ENCODE data around the gene MR1.
"Not testable (repeated sequence)": the region's sequence is repeated elsewhere in the genome, so short reads cannot be mapped to it uniquely, and the experiment has no call there.

Gene MR1

DNA sequence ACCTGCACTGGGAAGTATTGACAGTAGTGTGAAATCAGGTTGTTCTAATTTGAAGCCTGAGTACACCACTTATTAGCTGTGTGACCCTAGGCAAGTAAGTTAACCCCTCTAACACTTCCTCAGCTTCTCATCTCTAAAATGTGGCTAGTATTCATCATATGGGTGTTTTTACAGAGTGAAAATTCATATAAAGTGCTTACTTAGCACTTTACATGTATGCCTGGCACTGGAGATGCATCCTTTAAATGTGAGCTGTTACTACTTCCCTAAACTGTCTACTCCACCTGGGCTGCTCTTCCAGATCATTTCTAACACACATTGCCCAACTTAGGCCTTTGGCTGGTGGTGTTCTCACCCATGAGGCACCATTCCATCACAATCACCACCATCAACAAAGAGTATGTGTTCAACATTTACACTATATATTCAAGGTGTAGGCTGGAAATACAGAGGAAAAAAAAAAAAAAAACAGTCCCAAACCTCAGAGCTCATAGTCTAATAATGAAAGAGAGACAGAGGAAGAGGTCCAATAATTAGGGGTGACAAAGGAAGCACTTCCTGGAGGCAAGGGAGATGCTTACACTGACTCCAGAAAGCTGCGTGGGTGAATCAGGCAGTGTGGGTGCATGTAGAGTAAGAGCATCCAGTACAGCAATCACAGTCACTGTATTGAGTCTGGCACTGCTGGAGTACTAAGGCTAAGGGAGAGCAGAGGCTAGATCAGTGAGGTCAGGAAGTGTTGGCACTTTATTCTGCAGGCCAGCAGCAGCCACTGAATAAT, 14.7 kb upstream of the MR1 start:
- intact Hi-C loops (cut with micrococcal nuclease): no loop called here
- H3K36me3 Mint-ChIP-seq (ENCODE audit: low read depth): peaks cover 35% of the 10 kb centered on the region
- peaks cover 34% of the 10 kb centered on the region for H3K4me1 Mint-ChIP-seq (ENCODE audit: low read depth)
- H3K4me3 Mint-ChIP-seq: no peak overlapping the region
- peak overlapping the region; percentile 27 for H3K27ac Mint-ChIP-seq
- H3K27me3 Mint-ChIP-seq: no peaks in the 10 kb centered on the region
- no peaks in the 10 kb centered on the region for H3K9me3 Mint-ChIP-seq

DNA sequence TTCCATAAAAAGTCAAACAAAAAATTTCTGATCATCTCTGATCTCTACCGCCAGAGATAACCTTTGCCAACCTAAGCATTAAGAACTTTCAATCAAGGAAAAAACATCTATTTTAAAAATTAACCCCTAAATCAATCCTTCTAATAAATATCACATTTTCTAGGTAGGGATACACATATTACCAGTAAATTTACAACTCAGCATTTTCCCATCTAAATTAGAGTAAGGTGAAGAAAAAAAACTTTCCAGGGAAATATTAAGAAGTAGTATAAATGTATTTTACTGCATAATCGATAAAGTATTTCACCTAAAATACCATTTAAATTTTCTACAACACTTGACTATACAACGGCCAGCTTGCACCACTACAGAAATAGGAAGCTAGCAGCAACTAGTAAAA, 12.6 kb upstream of the MR1 start:
- Mint-ChIP-seq H3K4me1 (ENCODE audit: low read depth) (peaks cover 34% of the 10 kb centered on the region), H3K4me3 (peak overlapping the region; percentile 94), H3K27me3 (no peaks in the 10 kb centered on the region), H3K27ac (peak overlapping the region; percentile 93), H3K9me3 (no peaks in the 10 kb centered on the region), H3K36me3 (ENCODE audit: low read depth) (peaks cover 35% of the 10 kb centered on the region)
- intact Hi-C loops (cut with micrococcal nuclease): no loop called here

DNA sequence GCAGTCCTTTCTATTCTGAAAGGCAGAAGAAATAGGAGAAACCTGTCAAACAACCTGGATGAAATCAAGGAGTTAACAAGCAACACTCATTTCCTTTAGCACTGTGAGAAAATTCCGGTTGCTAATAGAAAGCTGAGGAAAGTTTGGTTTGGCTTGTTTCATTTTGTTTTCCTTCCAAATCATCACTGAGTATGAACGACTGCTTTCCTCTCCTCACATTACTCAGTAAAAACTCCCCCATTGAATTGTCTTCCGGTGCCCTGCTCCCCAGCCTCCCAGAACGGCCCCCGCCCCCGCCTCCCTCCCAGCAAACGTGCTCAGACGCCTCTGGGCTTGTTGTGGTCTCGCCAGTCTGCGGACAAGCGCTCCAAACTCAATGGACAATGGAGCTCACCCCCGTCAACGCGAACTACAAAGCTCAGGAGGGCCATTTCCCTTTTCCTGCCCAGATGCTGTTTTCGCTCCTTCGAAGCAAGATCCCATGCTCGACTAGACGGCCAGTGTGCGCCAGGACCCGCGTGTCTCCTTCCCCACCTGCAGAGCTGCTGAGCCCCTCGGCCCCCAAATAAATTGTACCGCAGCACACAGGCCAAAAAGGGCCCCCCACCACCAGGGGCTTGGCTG, 11.9 kb upstream of the MR1 start:
- Mint-ChIP-seq H3K27me3 (no peaks in the 10 kb centered on the region), H3K9me3 (no peaks in the 10 kb centered on the region), H3K4me3 (peak overlapping the region; percentile 94), H3K36me3 (ENCODE audit: low read depth) (peaks cover 34% of the 10 kb centered on the region), H3K4me1 (ENCODE audit: low read depth) (peaks cover 39% of the 10 kb centered on the region), H3K27ac (peak overlapping the region; percentile 93)
- intact Hi-C loops (cut with micrococcal nuclease): no loop called here

DNA sequence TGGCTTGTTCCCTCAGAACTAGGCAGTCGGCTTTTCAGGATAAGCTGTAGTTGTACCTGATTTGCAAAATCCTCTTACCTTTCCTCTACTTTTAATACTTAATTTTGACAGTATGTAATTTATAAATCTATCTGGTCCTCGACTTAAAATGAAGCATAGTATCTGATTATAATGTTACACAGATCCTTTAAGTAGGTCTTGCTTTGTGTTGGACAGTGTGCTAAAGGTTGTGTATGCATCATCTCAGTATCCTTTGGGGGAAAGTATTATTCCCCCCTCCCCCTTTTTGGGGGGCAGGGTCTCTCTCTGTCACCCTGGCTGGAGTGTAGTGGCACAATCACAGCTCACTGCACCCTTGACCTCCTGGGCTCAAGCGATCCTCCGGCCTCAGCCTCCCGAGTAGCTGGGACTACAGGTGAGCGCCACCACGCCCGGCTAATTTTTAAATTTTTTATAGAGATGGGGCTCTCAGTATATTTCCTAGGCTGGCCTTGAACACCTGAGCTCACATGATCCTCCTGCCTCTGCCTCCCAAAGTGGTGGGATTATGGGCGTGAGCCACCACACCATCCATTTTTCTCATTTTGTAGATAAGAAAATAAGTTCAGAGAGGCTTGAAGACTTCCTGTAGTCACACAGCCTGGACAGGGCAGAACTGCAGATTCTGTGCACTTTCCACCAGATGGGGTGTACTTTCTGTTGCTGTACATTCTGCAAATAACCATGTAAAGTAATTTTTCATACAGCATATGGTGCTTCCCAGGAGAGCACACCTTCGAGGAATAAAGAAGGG, 10.3 kb upstream of the MR1 start:
- Mint-ChIP-seq H3K4me1 (ENCODE audit: low read depth) (peaks cover 43% of the 10 kb centered on the region), H3K36me3 (ENCODE audit: low read depth) (peaks cover 22% of the 10 kb centered on the region), H3K27ac (peak overlapping the region; percentile 93), H3K9me3 (no peaks in the 10 kb centered on the region), H3K4me3 (peak overlapping the region; percentile 94), H3K27me3 (no peaks in the 10 kb centered on the region)
- intact Hi-C loops (cut with micrococcal nuclease): no loop called here

DNA sequence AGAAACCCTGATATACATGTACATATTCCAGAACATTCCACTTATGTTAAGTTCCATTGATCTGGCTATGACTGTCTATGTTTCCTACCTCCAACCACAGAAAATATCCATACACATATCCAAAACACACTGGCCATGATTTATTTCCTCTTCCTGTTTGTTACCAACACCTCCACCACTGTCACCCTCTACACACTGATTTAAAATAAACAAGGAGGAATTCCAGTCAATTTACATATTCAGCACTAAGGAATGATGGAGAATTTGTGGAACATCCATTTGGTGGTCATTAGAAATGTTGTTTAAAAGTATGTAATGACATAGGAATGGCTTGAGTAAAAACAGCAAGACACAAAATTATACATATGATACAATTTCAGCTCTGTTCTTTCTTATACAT, 5.6 kb upstream of the MR1 start:
- H3K27me3 Mint-ChIP-seq: no peaks in the 10 kb centered on the region
- H3K36me3 Mint-ChIP-seq (ENCODE audit: low read depth): peaks cover under 1% of the 10 kb centered on the region
- no peak overlapping the region for H3K27ac Mint-ChIP-seq
- H3K4me3 Mint-ChIP-seq: no peak overlapping the region
- intact Hi-C loops (cut with micrococcal nuclease): no loop called here
- no peaks in the 10 kb centered on the region for H3K9me3 Mint-ChIP-seq
- H3K4me1 Mint-ChIP-seq (ENCODE audit: low read depth): peaks cover 32% of the 10 kb centered on the region

DNA sequence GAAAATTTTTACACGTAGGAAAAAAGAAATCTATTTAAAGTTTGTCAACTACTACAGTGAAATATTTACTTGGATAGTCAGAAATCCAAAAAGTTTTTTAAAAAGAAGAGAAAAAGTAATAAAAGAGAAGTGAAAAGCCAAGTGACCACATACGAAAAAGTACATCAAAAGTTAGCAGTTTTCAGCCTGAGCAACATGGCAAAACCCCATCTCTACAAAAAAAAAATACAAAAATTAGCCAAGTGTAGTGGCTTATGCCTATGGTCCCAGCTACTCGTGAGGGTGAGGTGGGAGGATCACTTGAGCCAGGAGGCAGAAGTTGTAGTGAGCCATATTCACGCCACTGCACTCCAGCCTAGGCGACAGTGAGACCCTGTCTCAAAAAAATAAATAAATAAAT, 5.2 kb upstream of the MR1 start:
- Mint-ChIP-seq H3K4me3 (no peak overlapping the region), H3K4me1 (ENCODE audit: low read depth) (peaks cover 36% of the 10 kb centered on the region), H3K9me3 (no peaks in the 10 kb centered on the region), H3K36me3 (ENCODE audit: low read depth) (no peaks in the 10 kb centered on the region), H3K27ac (no peak overlapping the region), H3K27me3 (no peaks in the 10 kb centered on the region)
- intact Hi-C loops (cut with micrococcal nuclease): no loop called here

DNA sequence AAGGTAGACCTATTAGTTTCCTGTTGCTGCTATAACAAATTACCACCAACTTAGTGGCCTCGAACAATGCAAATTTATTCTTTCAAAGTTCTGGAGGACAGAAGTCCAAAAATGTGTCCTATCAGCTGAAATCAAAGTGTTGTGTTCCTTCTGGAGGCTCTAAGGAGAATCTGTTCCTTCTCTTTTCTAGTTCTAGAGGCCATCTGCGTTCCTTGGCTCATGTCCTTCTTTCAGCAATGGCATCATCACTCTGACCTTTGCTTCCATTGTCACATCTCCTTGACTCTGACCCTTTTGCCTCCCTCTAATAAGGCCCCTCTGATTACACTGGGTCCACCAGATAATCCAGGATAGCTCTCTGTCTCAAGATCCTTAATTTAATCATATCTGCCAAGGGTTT, 1.2 kb upstream of the MR1 start:
- Mint-ChIP-seq H3K36me3 (ENCODE audit: low read depth) (peaks cover 19% of the 10 kb centered on the region), H3K27ac (peak overlapping the region; percentile 99), H3K4me3 (no peak overlapping the region), H3K4me1 (ENCODE audit: low read depth) (peaks cover 59% of the 10 kb centered on the region), H3K27me3 (no peaks in the 10 kb centered on the region), H3K9me3 (no peaks in the 10 kb centered on the region)
- intact Hi-C loops (cut with micrococcal nuclease): no loop called here

DNA sequence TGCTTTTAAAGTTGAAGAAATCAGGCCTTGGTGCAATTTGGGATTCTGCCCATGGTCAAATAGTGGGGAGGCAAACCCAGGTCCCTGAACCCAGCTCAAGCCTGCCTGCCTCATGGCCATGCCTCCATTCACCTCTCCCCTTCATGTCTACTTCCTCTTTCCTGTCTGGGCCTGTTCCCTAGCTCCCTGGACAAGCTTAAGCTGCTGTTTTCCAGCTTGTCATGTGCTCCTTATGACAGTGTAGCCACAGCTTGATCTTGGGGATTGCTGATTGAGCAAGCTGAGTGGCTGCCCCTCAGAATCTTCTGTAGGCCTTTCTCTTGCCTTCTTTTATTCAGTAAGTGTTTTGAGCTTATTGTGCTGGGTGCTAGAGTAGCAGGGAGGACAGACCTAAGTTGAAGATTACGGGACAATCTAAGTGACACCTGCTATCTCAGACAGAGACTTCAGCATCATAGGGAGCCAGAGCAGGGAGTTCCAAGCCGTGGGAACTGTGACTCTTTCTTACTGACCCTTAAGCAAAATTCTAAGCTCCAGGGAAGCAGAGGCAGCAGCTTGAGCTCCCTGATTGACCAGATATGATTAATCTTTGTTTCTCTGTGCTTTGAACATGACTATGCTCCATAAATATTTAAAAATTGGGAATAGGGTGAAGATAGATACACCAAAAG, 520 bp upstream of the MR1 start:
- H3K4me3 Mint-ChIP-seq: peak overlapping the region; percentile 84
- peaks cover 62% of the 10 kb centered on the region for H3K4me1 Mint-ChIP-seq (ENCODE audit: low read depth)
- no peaks in the 10 kb centered on the region for H3K27me3 Mint-ChIP-seq
- H3K9me3 Mint-ChIP-seq: no peaks in the 10 kb centered on the region
- intact Hi-C loops (cut with micrococcal nuclease): no loop called here
- H3K27ac Mint-ChIP-seq: peak overlapping the region; percentile 99
- H3K36me3 Mint-ChIP-seq (ENCODE audit: low read depth): peaks cover 26% of the 10 kb centered on the region

DNA sequence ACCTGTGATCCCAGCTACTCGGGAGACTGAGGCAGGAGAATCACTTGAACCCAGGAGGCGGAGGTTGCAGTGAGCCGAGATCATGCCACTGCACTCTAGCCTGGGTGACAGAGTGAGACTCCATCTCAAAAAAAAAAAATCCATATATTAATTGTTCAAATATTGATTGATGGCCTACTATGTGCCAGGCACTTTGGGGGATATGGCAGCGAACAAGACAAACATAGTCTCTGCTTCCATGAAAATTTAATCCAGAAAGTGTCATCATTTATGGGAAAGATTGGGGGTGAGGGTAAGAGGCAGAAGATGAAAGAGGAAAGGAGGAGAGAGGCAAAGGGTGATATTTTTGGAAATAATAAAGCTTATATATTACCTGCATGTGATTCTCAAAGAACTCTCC, 1.4 kb downstream of the MR1 start:
- H3K4me3 Mint-ChIP-seq; H3K9me3 Mint-ChIP-seq; intact Hi-C loops (cut with micrococcal nuclease); H3K27me3 Mint-ChIP-seq: not testable (repeated sequence)
- peak overlapping the region; percentile 74 for H3K27ac Mint-ChIP-seq
- H3K4me1 Mint-ChIP-seq (ENCODE audit: low read depth): peaks cover 70% of the 10 kb centered on the region
- H3K36me3 Mint-ChIP-seq (ENCODE audit: low read depth): peaks cover 42% of the 10 kb centered on the region

DNA sequence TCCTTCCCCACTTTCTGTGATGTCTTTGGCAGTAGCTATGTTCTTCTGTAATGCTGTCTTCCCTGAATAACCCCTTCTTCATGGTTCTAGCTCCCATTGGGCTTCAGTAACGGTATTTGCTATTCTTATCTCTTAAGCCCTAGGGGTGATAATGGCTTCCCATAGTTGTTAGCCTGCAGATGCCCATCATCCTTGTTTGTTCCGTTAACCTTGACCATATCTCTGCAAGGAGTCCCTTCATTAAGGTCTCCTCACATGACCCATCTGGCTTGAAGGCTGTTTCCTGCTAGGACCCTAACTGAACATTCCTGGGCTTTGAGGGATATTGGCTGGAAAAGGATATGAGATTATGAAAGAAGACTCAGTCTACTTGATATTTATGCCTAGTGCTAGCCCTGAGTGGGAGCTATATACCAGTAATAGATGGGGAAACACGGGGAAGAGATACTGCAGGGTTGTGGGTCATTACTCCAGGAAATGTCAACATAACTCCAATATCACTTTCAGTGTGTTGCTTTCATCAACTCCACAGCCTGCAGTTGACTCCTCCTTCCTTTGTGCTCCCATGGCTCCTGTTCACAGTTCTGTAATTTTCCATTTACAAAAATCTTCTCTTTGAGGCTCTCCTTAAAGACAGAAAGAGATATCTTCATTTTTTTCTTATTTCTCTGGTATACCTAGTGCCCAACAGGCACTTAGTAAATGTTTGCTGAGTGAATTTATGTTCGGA, 2.5 kb downstream of the MR1 start:
- H3K4me1 Mint-ChIP-seq (ENCODE audit: low read depth): peaks cover 78% of the 10 kb centered on the region
- no peak overlapping the region for H3K27ac Mint-ChIP-seq
- intact Hi-C loops (cut with micrococcal nuclease): no loop called here
- H3K36me3 Mint-ChIP-seq (ENCODE audit: low read depth): peaks cover 48% of the 10 kb centered on the region
- H3K9me3 Mint-ChIP-seq: no peaks in the 10 kb centered on the region
- no peaks in the 10 kb centered on the region for H3K27me3 Mint-ChIP-seq
- no peak overlapping the region for H3K4me3 Mint-ChIP-seq

DNA sequence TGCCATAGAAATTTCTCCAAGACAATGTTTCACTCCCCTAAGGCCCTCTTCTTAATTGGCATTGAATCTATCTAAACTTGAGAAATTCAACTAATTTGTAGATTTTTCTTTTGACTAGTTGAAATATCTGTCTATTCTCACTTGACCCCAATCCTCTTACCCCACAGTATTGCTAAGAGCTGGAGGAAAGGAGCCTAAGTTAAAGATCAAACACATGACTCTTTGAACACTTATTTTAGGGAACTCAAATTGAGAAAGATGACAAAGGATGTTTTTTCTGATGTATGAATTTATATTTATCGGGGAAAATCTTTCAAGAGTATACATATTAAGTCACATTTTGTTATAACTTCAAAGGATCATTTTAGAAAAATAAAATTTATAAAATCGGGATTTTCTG, 3.6 kb downstream of the MR1 start:
- Mint-ChIP-seq H3K27me3 (no peaks in the 10 kb centered on the region), H3K36me3 (ENCODE audit: low read depth) (peaks cover 56% of the 10 kb centered on the region), H3K4me1 (ENCODE audit: low read depth) (peaks cover 81% of the 10 kb centered on the region), H3K27ac (peak overlapping the region; percentile 35), H3K9me3 (no peaks in the 10 kb centered on the region), H3K4me3 (no peak overlapping the region)
- intact Hi-C loops (cut with micrococcal nuclease): no loop called here

DNA sequence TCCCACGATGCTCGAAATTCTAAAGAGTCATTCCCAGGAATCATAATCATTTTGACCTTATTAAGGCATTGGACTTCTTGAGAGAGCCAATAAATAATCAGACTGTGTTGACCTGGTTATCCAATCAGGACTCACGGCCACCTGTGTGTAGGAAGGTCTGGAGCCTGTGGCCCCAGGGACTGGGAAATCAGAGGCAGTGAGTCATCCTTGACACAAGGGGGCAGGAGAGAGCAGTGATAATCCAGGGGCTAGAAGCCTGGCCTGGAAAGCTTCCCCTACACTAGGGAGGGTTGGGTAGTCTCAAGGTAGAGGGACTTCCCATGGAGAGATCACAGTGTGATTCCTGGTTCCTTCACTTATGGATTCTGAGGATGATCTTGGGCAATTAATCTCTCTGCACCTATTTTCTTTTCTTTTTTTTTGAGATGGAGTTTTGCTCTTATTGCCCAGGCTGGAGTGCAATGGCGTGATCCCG, 4.7 kb downstream of the MR1 start:
- Mint-ChIP-seq H3K27me3 (no peaks in the 10 kb centered on the region), H3K4me3 (no peak overlapping the region), H3K36me3 (ENCODE audit: low read depth) (peaks cover 62% of the 10 kb centered on the region), H3K4me1 (ENCODE audit: low read depth) (peaks cover 78% of the 10 kb centered on the region), H3K9me3 (no peaks in the 10 kb centered on the region), H3K27ac (peak overlapping the region; percentile 35)
- intact Hi-C loops (cut with micrococcal nuclease): loop anchor here (1.0 to 2.0 kb wide), 2 partner anchors 104 to 128 kb away; no protein-coding TSS in a partner anchor

DNA sequence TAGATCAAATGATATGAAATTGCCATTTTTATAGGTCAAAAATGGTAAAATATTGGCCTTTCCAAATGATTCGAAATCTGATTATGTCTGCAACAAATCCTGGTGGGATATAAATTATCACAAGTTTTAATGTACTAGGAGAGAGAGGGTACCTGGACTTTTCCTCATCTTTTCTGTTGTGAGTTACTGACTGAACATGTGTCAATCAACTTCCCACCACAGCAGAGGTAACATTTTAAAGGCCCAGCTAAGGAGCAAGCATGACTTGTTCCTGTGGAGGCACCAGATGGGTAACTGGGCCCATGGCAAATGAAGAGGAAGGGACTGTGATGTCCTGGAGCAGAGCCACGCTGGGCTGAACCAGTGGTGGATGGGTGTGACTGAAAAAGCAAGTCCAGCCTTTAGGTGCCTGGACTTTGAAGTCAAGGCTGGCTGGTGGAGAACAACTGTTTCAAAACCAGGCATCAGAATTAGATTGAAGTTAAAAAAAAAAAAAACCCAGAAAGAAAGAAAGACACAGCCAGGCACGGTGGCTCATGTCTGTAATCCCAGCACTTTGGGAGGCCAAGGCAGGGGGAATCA, 6.6 kb downstream of the MR1 start:
- intact Hi-C loops (cut with micrococcal nuclease): loop anchor here (2.0 kb wide), 1 partner anchor 44 kb away; no protein-coding TSS in a partner anchor
- H3K27me3 Mint-ChIP-seq: no peaks in the 10 kb centered on the region
- no peaks in the 10 kb centered on the region for H3K9me3 Mint-ChIP-seq
- H3K4me1 Mint-ChIP-seq (ENCODE audit: low read depth): peaks cover 79% of the 10 kb centered on the region
- peaks cover 66% of the 10 kb centered on the region for H3K36me3 Mint-ChIP-seq (ENCODE audit: low read depth)
- H3K27ac Mint-ChIP-seq: peak overlapping the region; percentile 54
- no peak overlapping the region for H3K4me3 Mint-ChIP-seq

All from dendritic cell treated with granulocyte-macrophage colony-stimulating factor and Interleukin-4, amounts not matched to agents 40 ng/mL and 50 ng/mL, for 4 days (primary cell).